HS-27A (cell line): ENCODE results near the gene GRIFIN.

ENCODE experiments used
- DNase-seq: peaks from one replicate; pipeline ENCODE4 v3.0.0-alpha.2; 2012; ENCODE audit warnings: low read depth, missing footprints

GRIFIN gene

GRCh38 chr7:2512713-2513112 is 36.5 kb upstream of the GRIFIN start:
- DNase-seq: no peak

GRCh38 chr7:2512179-2512661 is 36.0 kb upstream of the GRIFIN start:
- no peak for DNase-seq

GRCh38 chr7:2511769-2512168 is 35.6 kb upstream of the GRIFIN start:
- DNase-seq: no peak

GRCh38 chr7:2510909-2511768 is 34.9 kb upstream of the GRIFIN start:
- no peak for DNase-seq

GRCh38 chr7:2510130-2510776 is 34.1 kb upstream of the GRIFIN start:
- no peak for DNase-seq

DNA sequence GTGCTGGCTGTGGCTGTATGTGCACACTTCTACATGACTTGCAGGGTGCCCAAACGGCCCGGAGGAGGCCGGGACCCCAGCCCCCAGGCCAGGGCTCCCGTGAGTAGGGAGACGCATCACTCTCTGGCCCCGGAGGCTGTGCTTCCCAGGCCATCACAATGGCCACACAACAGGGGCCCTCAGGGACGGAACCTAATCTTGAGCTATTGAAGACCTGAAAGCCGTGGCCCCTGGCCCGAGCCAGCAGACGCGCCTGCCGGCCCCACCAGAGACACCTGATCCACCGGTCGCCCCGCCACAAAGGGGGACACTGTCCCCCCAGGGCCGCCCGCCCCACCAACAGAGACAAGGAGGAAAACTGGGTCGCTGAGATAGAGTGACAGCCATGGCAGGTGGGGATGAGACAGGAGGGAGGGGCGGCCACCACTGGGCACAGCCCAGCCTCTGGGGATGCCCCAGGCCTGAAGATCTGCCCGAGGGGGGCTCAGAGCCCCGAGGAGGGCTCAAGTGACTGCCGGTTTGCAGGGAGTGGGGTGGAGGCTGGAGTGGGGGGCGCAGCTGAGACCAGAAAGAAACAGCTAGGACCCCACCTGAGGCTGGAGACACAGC is 33.2 kb upstream of the GRIFIN start:
- DNase-seq: no peak

DNA sequence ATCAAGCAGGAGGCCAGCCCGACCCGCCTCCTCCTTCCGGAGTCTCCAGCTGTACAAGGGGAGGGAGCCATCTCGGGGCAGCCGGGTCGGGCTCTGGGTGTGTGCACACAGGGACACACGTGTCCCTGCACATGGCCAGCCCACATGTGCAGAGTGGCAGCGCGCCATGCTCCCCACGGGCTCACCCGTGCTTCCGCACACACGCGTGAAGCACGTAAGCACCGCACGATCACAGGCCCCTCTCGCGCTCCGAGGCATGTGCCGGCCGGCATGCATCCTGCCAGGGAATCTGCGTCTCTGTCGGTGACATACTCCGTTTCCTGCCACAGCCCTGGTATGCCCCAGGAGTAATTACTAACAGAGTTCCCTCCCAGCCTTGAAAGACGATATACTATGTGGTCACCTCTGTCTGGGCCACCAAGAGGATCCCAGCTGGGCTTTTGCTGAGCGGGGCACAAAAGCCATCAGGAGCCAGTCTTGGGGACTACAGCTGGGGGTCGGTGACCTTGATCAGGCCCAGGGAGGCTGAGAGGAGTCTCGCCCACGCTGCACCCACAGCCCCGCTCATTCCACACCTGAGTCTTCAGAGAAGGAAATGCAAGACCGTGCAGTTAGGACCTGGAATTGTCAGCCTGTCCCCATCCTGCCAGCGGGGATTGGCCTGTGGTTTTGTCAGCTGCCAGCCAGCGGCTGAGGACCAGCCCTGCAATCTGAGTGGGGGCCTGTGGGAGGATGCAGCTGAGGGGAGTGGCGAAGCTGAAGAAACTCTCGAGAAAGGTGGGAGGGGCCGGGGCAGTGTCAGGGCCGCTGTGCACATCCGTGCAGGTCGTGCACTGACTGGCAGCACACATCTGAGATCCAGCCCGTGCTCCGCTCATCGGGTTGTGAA is 32.4 kb upstream of the GRIFIN start:
- no peak for DNase-seq

DNA sequence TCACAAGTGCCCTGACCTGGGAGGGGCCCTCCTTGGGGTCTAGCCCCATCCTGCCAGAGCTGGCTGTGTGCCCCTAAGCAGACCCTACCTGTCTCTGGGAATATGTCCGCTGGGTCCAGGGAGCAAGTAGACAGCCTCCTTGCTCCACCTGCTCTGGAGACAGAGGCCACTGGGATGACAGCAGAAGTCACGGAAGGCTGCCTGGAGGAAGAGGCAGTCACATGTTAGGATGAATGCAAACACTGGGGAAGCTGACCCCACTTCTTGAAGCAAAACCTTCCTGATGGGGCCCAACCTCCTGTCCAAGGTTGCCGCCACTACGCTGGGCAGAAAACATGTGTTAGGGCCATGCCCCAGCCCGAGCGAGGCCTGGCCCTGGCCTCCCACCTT is 31.7 kb upstream of the GRIFIN start:
- no peak for DNase-seq

DNA sequence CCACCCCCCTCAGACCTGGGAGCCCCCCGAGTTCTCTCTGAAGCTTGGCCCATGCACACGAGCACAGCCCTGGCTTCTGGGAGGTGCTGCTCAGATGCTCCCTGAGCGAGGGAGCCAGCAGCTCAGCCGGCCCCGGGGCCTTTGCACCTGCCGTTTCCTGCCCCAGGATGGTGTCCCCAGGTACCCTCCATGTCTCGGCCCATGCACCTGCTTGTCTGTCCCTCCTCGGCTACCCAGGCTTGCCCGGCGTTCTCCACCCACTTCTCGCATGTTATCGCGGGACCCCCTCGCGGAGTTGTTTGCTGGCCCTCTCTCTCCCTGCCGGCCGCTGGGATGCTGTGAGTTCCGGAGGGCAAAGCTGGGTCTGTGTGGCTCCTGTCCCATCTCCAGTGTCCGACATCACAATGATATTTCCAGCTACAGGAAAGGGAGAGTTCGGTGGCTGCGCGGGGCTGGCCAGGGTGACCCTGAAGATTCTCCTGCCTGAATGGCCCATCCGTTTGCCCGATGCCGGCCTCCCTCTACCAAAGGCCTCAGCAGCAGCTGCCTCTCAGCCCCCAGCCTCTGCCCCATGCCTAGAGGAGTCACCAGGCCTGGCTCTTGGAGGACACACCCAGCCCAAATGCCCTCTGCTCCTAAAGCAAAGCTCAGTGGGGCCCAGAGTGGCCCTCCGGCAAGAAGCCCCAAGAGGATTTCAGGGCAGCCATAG is 31.2 kb upstream of the GRIFIN start:
- no peak for DNase-seq

DNA sequence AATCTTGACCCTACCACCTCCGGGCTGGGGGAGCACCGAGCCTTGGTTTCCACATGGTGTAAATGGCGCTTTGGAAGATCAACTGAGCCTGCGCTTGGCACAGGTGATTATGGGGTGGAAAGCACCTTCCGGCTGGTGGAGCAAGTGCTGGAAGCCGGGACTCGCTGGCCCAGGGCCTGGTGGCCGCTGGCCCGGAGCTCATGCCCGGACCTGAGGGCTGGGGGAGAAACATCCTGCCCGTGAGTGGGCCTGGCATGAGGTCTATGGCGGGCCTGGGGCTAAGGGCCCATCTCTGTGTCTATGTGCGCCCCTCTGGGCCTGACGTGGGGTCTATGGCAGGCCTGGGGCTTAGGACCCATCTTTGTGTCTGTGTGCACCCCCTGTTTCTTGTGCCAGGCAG is 29.2 kb upstream of the GRIFIN start:
- no peak for DNase-seq

GRCh38 chr7:2504889-2505375 is 28.7 kb upstream of the GRIFIN start:
- no peak for DNase-seq

- no peak for DNase-seq
These were observed 28.1 kb upstream of the GRIFIN start for GRCh38 chr7:2504128-2504888.

GRCh38 chr7:2503056-2503941 is 27.1 kb upstream of the GRIFIN start:
- DNase-seq: no peak

GRCh38 chr7:2502647-2502966 is 26.4 kb upstream of the GRIFIN start:
- DNase-seq: no peak

GRCh38 chr7:2501947-2502646 is 25.9 kb upstream of the GRIFIN start:
- DNase-seq: no peak

- no peak for DNase-seq
These were observed 24.5 kb upstream of the GRIFIN start for GRCh38 chr7:2500701-2501100.

DNA sequence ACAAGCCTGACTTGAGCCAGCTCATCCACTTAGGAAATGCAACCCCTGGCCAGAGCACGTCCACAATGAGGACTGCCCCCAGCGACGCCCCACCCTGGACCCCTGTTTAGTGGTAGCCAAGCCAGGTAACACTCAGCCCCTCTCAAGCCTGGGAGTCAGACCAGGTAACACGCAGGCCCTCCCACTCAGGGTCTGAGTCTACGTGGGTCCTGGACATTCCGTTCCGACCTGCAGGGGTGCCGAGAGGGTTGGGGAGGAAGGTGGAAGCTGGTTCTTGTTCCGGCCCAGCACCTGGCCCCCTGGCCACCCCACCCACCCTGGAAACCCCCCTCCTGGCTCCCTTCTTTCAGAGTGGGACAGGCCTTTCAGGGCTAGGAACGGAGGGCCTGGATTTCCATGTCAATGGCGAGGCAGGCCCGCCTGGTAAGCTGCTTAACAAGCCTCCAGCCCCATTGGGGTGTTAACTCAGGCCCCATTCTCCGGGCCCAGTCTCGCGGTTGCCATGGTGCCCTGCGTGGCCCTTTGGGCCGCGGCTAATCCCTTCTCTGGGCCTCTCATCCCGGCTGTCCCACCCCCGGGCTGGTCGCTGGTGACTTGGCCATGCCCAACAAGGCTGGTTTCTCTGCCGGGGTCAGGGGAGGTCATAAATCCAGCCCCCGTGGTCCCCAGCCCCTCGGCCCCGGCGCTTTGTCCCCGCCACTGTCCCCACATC is 23.7 kb upstream of the GRIFIN start:
- no peak for DNase-seq

DNA sequence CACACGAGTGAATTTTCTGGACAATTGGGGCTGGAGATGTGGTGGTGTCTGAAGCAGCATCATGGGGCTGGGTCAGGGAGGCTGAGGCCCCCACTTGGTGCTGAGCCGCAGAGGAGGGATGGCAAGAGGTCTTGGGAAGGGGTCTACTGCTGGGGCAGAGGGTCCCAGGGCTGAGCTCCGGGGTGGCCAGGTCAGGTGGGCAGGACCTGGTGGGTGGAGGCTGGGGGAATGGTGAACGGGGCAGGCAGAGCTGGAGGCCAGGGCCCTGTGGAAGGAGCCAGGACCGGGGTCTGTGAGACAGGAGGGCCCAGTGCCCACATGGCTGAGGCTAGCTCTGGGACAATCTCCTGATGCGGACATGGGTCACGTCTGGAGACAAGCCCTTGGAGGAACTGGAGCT is 23.0 kb upstream of the GRIFIN start:
- no peak for DNase-seq
